Progenitor cell of endocrine pancreas (in vitro differentiated cells): ENCODE measurements around the gene ZNF829. TPM values are rescaled to one million over a fixed set of nuclear protein-coding genes. Genes with fewer than 3 reads are reported as not detected.

ENCODE experiments used
- DNase-seq: peaks from one replicate; pipeline ENCODE4 v3.0.0; 2021; ENCODE audit warnings: low spot score; ENCODE audit not compliant: unreplicated experiment
- H3K27ac Mint-ChIP-seq: 2 replicates; pipeline ENCODE4 v1.8.0; 2021; ENCODE audit warnings: mild to moderate bottlenecking, moderate library complexity, mixed read lengths
- H3K27me3 Mint-ChIP-seq: 2 replicates; pipeline ENCODE4 v1.8.0; 2021; ENCODE audit warnings: mixed read lengths
- H3K36me3 Mint-ChIP-seq: 2 replicates; pipeline ENCODE4 v1.8.0; 2022; ENCODE audit warnings: mixed read lengths; ENCODE audit not compliant: insufficient read depth
- H3K4me1 Mint-ChIP-seq: 2 replicates; pipeline ENCODE4 v1.8.0; 2021; ENCODE audit warnings: low read depth, mixed read lengths
- H3K4me3 Mint-ChIP-seq: 2 replicates; pipeline ENCODE4 v1.8.0; 2021; ENCODE audit warnings: low read depth, mild to moderate bottlenecking, moderate library complexity, mixed read lengths
- H3K9me3 Mint-ChIP-seq: 2 replicates; pipeline ENCODE4 v1.8.0; 2021; ENCODE audit warnings: low read depth, mixed read lengths
- long read RNA-seq: library from polyadenylated mRNA; unstranded; transcript quantifications from one replicate; pipeline ENCODE4 v2.0.0, GENCODE V29; 2020
- total RNA-seq: library from RNA; stranded (reverse); gene quantifications from 2 replicates; pipeline ENCODE4 v1.2.1, GENCODE V29; 2021
- TF ChIP-seq, protein P1 (sequence below): fragments of 200-600 bp; sonication (generic); IDR thresholded peaks from one replicate; pipeline ENCODE4 v1.5.0; 2021; ENCODE audit warnings: antibody characterized with exemption, mild to moderate bottlenecking; ENCODE audit not compliant: unreplicated experiment

Gene ZNF829
- 3.9 and 4.8 TPM in 2 replicates for total RNA-seq
- long read RNA-seq, partial matches to known transcripts: 0 of 3 reads
- long read RNA-seq, other reads (novel, unspliced or antisense): 3 of 3 reads

DNA sequence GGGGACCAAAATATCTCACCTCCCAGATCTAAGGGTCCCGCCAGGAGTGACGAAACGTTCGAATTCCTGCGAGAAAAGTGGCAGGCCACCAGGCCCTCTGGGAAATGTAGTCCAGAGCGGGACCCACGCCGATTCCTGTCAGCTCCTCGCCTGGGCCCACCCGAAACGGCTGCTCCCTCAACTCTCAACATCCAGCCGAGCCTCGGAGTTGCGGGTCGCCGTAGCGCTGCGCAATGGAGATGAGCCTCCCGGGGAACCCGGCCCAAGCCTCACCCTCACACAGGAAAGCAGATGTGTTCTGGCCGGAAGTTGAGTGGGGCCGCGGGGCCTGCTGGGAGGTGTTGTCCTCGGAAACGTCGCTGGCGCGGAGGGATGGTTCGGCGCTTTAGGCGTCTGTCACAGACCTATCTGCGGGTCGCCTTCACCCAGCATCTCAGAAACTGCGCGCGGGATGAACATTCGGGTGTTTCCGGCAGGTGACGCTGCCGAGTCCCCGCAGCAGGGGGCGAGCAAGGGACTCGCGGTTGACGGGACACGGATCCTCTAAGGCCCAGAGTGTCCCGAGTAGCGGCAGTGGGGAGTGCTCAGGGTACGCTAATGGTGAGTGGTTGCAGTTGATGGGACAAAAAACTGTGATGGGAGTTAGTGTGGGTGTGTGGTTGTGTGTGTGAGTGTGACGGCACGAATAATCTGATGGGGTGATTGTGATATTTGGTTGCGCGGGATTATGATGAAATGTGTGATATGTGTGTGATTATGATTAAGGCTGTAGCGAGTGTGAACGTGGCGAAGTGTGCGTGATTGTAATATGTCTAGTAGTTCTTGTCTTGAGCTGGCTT is at the start of gene ZNF829, which contains the start of gene ZNF568:
Gene ZNF829, minus strand, starts transcription at position 300 of the 839 bp plus-strand sequence. CDS start 1,124 bp downstream, outside the sequence.
Gene ZNF568, plus strand, starts transcription at position 341 of the 839 bp plus-strand sequence. CDS start 6,439 bp downstream, outside the sequence.
- no peaks in the 10 kb centered on the region for H3K27me3 Mint-ChIP-seq
- H3K27ac Mint-ChIP-seq: peak within 1 kb of the TSS; percentile 88
- TF ChIP-seq, protein P1, sequence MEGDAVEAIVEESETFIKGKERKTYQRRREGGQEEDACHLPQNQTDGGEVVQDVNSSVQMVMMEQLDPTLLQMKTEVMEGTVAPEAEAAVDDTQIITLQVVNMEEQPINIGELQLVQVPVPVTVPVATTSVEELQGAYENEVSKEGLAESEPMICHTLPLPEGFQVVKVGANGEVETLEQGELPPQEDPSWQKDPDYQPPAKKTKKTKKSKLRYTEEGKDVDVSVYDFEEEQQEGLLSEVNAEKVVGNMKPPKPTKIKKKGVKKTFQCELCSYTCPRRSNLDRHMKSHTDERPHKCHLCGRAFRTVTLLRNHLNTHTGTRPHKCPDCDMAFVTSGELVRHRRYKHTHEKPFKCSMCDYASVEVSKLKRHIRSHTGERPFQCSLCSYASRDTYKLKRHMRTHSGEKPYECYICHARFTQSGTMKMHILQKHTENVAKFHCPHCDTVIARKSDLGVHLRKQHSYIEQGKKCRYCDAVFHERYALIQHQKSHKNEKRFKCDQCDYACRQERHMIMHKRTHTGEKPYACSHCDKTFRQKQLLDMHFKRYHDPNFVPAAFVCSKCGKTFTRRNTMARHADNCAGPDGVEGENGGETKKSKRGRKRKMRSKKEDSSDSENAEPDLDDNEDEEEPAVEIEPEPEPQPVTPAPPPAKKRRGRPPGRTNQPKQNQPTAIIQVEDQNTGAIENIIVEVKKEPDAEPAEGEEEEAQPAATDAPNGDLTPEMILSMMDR: peak; percentile 73
- peak; percentile 70 for DNase-seq
- H3K36me3 Mint-ChIP-seq: peaks cover 50% of the 10 kb centered on the region
- peaks cover 13% of the 10 kb centered on the region for H3K4me1 Mint-ChIP-seq
- peak within 1 kb of the TSS; percentile 87 for H3K4me3 Mint-ChIP-seq
- H3K9me3 Mint-ChIP-seq: peaks cover 18% of the 10 kb centered on the region

DNA sequence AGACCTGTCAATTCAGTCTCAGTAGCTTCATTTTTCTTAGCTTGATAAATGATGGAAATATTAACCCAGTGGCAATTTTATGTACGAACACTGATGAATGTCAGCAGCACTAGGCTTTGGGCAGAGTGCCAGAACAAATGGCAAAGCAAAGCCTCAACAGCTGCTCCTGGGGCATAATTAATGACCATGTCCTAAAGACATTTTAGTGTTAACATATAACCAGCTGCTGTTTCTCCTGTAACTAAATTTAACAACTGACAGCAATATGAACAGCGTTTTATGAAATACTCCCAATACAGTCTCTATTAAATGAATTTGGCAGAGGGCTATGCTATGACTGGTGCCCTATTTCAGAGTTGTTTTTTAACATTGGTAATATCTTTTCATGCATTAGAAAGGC is 47.2 kb upstream of the ZNF829 start:
- Mint-ChIP-seq H3K27ac (no peak overlapping the region), H3K4me1 (no peaks in the 10 kb centered on the region), H3K27me3 (no peaks in the 10 kb centered on the region), H3K36me3 (peaks cover 10% of the 10 kb centered on the region), H3K9me3 (peaks cover 46% of the 10 kb centered on the region), H3K4me3 (no peak overlapping the region)
- DNase-seq: no peak
- TF ChIP-seq, protein P1: no peak

DNA sequence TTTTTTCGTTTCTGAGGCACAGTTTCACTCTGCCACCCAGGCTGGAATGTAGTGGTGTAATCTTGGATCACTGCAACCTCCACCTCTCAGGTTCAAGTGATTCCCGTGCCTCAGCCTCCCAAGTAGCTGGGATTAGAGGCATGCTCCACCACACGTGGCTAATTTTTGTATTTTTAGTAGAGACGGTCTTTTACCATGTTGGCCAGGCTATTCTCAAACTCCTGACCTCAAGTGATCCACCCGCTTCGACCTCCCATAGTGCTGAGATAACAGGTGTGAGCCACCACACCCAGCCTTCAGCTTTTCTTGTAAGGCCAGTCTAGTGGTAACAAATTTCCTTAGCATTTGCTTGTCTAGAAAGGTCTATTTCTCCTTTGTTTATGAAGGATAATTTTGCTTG is 46.3 kb upstream of the ZNF829 start:
- Mint-ChIP-seq H3K36me3 (peaks cover 11% of the 10 kb centered on the region), H3K4me3 (no peak overlapping the region), H3K27me3 (no peaks in the 10 kb centered on the region), H3K27ac (no peak overlapping the region), H3K4me1 (no peaks in the 10 kb centered on the region), H3K9me3 (peaks cover 51% of the 10 kb centered on the region)
- TF ChIP-seq, protein P1: no peak
- DNase-seq: no peak

DNA sequence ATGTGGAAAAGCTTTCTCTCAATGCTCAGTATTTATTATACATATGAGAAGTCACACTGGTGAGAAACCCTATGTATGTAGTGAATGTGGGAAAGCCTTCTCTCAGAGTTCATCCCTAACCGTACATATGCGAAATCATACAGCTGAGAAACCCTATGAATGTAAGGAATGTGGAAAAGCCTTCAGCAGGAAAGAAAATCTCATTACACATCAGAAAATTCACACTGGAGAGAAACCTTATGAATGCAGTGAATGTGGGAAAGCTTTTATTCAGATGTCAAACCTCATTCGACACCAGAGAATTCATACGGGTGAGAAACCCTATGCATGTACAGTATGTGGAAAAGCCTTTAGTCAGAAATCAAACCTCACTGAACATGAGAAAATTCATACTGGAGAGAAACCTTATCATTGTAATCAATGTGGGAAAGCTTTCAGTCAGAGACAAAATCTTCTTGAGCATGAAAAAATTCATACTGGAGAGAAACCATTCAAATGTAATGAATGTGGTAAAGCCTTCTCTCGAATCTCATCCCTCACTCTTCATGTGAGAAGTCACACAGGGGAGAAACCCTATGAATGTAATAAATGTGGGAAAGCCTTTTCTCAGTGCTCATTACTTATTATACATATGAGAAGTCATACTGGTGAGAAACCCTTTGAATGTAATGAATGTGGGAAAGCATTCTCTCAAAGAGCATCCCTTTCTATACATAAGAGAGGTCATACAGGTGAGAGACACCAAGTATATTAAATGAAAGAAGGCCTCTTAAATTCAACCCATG is 34.4 kb upstream of the ZNF829 start:
- H3K36me3 Mint-ChIP-seq: peaks cover 56% of the 10 kb centered on the region
- H3K27ac Mint-ChIP-seq: no peak overlapping the region
- H3K27me3 Mint-ChIP-seq: no peaks in the 10 kb centered on the region
- H3K4me3 Mint-ChIP-seq: no peak overlapping the region
- no peak for DNase-seq
- TF ChIP-seq, protein P1: no peak
- no peaks in the 10 kb centered on the region for H3K4me1 Mint-ChIP-seq
- peaks cover 40% of the 10 kb centered on the region for H3K9me3 Mint-ChIP-seq

DNA sequence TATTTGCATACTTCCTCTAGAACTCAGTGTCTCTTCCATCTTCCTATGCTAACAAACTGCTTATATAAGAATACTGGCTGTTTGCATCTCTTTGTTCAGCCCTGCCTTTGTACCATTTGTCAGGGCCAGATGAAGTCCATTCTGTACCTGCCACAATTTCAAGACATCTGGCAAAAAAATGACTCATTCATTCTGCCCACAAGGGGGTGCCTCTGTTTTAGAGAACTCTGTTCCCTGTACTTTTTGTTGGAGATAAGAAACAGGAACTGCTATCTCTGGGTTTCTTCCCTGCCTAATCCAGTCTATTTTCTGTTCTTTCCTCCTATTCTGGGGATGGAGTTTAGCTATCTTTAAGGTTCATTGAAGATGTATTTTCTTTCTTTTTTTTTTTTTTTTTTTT is 23.1 kb upstream of the ZNF829 start:
- TF ChIP-seq, protein P1: no peak
- H3K27me3 Mint-ChIP-seq: no peaks in the 10 kb centered on the region
- H3K4me1 Mint-ChIP-seq: no peaks in the 10 kb centered on the region
- peaks cover 47% of the 10 kb centered on the region for H3K9me3 Mint-ChIP-seq
- no peak overlapping the region for H3K27ac Mint-ChIP-seq
- H3K36me3 Mint-ChIP-seq: peaks cover 74% of the 10 kb centered on the region
- H3K4me3 Mint-ChIP-seq: no peak overlapping the region
- no peak for DNase-seq
